Fibroblast of mammary gland (primary cell): Measurements from ENCODE around the gene KREMEN2.

Source experiments
- DNase-seq: peaks from one replicate; pipeline ENCODE4 v3.0.0-alpha.2; 2010; ENCODE audit warnings: low read depth
- H3K4me3 ChIP-seq: 2 replicates; pipeline ENCODE4 v1.5.1; 2011; ENCODE audit warnings: low read depth, mild to moderate bottlenecking, low read length, moderate library complexity; ENCODE audit not compliant: control insufficient read depth
- CTCF ChIP-seq: conservative IDR thresholded peaks from 2 replicates; pipeline ENCODE4 v1.5.1; 2011; ENCODE audit warnings: low read depth, low read length, inconsistent platforms; ENCODE audit not compliant: control insufficient read depth, insufficient read depth

KREMEN2 gene

GRCh38 chr16:2966043-2966807 lies 2.1 kb downstream of the KREMEN2 start:
- H3K4me3 ChIP-seq = no peak overlapping the region
- no peak for DNase-seq

GRCh38 chr16:2966808-2967191 lies 2.7 kb downstream of the KREMEN2 start:
- H3K4me3 ChIP-seq = no peak overlapping the region
- no peak for DNase-seq
- TF ChIP-seq CTCF = no peak

More at GRCh38 chr16:2966043-2966807, 2.1 kb downstream of the KREMEN2 start:
- TF ChIP-seq CTCF = no peak

GRCh38 chr16:2967211-2967631 lies 3.1 kb downstream of the KREMEN2 start:
- no peak overlapping the region for H3K4me3 ChIP-seq
- DNase-seq = no peak
- TF ChIP-seq CTCF = no peak

GRCh38 chr16:2967721-2968161 lies 3.7 kb downstream of the KREMEN2 start:
- TF ChIP-seq CTCF = no peak
- DNase-seq = no peak
- H3K4me3 ChIP-seq = no peak overlapping the region

- H3K4me3 ChIP-seq = no peak overlapping the region
- no peak for DNase-seq
- TF ChIP-seq CTCF = no peak
Measured at GRCh38 chr16:2968368-2968737, 4.3 kb downstream of the KREMEN2 start.

GRCh38 chr16:2968738-2969544 lies 4.9 kb downstream of the KREMEN2 start, which contains the start of gene PAQR4:
Gene PAQR4 (plus strand): TSS chr16:2969348. CDS start chr16:2969675, 327 bp downstream.
- DNase-seq = peak; percentile 80
- peak within 1 kb of the TSS; percentile 57 for H3K4me3 ChIP-seq
- TF ChIP-seq CTCF = no peak
